Embryonic facial prominence (tissue), 1 donor: ENCODE measurements around the gene PER1.

Experiments
- DNase-seq: peaks from one replicate; pipeline ENCODE4 v3.0.0-alpha.2; 2016; ENCODE audit errors: extremely low spot score

The PER1 gene, protein sequence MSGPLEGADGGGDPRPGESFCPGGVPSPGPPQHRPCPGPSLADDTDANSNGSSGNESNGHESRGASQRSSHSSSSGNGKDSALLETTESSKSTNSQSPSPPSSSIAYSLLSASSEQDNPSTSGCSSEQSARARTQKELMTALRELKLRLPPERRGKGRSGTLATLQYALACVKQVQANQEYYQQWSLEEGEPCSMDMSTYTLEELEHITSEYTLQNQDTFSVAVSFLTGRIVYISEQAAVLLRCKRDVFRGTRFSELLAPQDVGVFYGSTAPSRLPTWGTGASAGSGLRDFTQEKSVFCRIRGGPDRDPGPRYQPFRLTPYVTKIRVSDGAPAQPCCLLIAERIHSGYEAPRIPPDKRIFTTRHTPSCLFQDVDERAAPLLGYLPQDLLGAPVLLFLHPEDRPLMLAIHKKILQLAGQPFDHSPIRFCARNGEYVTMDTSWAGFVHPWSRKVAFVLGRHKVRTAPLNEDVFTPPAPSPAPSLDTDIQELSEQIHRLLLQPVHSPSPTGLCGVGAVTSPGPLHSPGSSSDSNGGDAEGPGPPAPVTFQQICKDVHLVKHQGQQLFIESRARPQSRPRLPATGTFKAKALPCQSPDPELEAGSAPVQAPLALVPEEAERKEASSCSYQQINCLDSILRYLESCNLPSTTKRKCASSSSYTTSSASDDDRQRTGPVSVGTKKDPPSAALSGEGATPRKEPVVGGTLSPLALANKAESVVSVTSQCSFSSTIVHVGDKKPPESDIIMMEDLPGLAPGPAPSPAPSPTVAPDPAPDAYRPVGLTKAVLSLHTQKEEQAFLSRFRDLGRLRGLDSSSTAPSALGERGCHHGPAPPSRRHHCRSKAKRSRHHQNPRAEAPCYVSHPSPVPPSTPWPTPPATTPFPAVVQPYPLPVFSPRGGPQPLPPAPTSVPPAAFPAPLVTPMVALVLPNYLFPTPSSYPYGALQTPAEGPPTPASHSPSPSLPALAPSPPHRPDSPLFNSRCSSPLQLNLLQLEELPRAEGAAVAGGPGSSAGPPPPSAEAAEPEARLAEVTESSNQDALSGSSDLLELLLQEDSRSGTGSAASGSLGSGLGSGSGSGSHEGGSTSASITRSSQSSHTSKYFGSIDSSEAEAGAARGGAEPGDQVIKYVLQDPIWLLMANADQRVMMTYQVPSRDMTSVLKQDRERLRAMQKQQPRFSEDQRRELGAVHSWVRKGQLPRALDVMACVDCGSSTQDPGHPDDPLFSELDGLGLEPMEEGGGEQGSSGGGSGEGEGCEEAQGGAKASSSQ (N-terminal part only)

DNA sequence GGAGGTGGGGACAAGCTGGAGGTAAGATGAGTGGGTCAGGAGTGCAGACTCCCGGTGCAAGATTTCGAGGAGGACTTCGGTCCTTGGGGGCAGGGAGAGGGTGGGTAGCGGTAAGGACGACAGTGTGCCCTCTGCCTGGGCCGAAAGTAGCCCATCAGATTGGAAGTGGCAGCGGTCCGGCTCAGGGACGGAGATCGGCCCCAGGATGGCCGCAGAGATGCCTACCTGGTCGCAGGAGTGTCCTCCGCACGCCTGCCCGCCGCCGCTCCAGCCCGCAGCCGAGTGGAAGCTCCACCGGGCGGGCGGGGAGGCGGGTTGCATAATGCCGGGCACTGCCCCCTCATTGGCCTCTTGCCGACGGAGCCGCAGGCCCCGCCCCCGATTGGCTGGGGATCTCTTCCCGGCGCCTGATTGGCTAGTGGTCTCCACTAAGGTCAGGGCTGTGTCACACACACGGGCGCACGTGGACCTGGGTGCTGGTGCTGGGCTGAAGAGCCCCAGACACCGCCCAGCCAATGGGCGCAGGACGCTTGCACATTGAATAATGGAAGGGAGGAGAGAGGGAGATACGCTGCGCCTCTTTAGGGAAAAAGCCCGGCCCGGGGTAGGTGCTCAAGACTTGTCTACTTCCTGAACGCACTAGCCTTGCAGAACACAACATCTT is at the start of gene PER1:
Gene PER1, minus strand, starts transcription at position 293 of the 664 bp plus-strand sequence. CDS start 1,698 bp downstream, outside the sequence.
- DNase-seq: peak; percentile 88

DNA sequence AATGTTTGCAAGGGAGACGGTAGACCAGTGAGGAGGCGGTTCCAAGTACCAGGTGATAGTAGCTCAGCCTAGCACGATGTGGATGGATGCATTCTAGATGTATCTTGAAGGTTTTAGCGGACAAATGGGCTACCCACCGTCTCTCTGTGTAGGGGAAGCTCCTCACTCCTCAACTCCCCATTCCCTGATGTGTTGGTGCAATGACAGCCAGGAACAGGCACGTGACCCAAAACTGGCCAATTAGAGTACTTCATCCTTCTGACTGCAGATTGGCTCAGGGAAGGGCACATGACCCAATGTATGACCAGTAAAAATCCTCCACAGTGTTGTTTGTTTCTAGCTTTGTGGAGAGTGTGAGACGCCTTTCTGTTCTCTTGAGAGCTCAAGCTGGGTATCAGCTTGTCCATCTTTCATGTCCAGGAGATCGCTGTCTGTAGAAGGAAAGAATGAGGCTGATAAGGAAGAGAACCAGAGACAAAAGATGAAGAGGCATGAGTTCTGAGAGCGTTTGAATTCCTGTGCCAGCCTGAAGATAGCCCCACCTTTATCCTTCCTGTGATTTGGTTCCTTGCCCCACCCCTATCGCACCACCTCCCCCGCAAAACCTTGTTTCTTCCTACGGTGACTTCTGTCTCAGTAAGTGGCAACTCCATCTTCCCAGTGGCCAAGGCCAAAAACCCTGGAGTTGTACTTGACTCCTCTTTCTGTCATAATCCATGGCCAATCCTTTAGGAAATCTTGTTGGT is 40.0 kb upstream of the PER1 start:
- DNase-seq: peak; percentile 75

DNA sequence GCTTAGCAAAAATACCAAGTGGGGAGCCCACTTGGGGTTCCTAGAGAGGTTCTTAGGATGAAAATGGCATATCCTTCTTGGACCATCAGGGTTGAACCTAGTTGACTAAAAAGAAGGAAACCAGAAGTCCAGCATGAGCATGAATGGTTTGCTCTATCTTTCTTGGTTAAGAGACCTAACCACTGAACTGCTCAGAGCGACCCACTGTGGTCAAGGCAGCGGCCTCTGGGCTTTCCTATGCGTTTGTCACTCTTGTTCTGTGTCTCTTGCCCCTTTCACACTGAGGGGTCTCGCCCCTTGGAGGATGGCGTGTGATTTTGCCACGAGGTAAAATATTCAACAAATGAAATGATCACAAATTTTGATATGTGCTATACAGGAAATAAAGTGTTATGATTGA is 38.3 kb upstream of the PER1 start:
- DNase-seq: no peak

DNA sequence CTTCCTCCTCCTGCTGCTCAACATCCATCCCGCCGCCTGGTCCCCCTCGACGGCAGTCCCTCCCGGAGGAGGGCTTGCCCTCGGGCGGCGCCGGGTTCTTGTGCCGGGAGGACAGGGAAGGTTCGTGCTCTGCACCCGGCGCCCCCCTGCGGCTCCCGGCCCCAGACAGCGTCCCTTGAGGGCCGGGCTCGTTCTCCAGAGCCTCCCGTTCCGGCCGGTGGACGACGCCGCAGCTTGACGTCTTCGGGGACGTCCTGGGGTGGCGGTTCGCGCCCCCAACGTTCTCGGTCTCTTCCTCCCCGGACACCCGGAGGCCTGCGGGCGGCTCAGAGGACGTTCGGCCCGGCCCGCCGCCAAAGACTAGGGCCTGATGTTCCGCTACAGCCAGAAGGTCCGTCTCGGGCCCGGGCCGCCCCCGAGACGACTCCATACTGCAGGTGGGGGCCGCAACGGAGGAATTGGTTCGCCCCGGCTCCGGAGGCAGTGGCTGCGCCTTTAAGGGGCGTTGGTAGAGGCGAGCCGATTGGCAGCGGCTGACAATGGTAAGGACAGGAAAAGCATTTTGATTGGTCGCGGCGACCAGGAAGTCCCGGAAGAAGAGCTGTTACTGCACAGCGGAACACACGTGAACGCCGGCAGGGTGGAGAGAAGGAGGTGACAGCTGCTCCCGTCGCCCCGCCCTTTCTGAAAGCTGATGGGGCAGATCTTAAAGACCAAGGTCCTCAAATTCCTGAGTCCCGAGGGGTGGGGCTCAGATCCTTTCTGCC is 37.7 kb upstream of the PER1 start, which contains the start of gene BORCS6:
Gene BORCS6, minus strand, starts transcription at position 470 of the 767 bp plus-strand sequence. Its CDS starts 40 bp downstream, at position 430.
- peak; percentile 97 for DNase-seq

DNA sequence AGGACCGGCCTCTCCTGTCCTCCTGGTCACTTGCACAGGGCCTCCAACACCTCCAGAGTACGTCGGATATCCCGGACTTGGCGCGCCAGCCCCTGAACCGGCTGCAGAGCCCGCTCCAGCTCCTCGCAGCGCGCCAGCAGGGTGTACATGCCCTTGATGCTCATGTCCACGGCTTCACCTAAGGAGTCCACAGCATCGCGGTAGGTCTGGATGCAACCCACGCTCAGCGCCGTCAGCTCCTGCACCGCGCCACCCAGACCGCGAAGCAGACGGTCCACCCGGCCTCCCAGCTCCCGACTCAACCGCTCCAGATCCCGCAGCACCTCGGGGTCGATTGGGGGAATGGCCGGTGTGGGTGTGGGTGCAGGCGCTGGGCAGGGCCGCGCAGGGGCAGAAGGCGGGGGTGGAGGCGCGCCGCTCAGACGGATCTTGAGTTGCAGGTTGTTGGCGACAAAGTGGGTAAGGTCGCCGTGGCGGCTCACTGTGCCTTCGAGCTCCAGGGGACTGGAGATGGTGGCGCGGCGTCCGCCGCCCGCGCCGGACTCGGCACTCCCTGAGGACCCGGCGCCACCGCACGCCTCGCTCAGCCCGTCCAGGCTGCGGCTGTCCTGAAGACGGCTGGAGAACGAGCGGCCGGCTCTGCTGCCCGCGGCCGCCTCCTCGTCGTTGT is 37.0 kb upstream of the PER1 start:
- DNase-seq: no peak

DNA sequence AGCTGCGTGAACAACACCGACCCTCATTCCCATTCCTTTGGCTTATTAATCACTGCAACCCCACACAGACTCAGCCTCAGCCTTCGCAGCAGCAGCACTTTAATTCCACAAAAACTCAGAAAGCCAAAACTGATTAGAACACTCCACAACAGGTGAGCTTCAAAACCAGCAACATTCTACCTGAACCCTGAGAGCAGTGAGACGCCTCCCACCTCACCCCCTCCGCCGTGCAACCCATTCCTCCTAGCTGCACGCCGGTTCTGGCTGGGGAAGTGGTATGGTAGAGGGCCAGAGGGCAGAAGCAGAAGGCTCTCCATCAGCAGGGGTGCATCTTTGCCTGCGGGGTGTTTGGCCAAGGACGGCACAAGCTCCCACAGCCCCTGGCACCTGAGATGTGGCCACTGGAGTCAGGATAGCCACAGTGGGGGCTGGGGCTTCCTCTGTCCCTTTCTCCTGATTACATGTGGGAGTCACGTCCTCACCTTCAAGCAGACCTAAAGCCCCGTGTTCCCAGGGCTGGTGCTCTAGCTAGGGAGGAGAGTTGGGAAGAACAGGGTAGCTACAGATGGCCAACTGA is 36.1 kb upstream of the PER1 start:
- DNase-seq: no peak

DNA sequence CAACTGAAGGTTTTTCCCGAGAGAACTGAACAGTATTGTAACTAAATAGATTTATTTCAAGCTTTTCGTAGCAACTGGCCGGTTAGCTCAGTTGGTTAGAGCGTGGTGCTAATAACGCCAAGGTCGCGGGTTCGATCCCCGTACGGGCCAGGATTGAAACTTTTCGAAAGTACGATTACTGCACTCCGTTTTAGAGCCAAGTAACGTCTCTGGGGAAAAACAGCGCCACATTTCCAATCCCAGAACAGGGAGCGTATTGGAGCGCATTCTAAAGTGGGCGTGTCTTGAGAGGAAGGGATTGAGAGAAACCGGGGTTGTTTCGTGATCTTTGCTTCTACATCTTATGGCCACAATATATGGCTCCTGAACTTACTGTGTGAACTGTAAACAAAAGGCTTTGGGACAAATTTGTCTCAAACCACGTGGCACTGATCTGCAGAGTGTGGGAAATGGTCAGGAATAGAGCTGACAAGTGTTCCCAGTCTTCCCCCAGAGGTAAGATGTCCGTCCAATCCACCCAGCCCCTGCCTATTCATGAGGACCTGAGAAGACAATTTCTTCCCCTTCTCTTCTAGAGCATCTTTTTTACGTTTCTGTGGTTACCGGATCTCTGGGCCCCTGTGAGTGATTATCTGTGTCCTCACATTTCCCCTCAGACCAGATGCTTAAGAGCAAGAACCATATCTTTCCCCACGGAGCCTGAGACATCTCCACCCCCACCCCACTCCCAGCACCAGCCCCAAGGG is 35.5 kb upstream of the PER1 start:
- DNase-seq: peak; percentile 89

DNA sequence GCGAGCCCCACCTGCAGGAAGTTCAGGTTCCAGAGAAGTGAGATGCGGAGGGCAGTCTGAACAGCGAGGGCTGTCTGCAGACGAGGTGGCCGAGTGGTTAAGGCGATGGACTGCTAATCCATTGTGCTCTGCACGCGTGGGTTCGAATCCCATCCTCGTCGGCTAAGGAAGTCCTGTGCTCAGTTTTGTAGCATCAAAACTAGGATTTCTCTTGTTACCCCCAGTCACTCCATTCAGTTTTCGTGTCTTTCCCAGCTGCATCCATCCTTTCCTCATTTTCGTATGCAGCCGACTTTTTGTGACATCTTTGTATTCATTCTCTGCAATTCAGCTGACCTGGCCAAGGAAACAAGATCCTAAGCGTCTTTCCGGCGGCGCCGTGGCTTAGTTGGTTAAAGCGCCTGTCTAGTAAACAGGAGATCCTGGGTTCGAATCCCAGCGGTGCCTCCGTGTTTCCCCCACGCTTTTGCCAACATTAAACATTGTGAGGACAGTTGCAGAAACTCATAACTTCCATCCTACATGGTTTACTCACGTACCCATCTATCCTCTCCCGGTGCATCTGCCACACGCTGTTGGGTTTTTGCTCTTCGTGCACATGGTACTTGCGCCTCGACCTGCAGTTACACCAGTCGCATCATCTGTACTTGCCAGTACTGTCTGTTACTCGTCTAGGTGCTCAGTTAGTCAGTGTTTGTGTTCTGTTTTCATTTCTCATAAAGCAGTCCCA is 34.7 kb upstream of the PER1 start:
- DNase-seq: peak; percentile 93

DNA sequence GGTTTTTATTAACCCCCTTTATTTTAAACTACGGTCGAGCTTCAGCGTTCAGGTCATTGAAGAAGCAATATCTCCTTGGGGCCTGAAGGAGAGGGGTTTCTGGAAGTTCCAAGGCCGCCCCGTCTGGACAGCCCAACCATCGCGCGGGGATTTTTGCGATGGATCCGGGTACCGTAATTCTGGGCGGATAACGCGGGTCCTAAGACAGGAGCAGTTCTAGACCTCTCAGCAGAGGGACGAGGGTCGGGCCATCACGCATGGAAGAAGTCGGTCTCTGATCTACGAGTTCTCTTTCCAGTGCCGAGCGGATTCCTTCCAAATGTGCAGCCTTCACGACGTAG is 34.2 kb upstream of the PER1 start:
- DNase-seq: no peak

DNA sequence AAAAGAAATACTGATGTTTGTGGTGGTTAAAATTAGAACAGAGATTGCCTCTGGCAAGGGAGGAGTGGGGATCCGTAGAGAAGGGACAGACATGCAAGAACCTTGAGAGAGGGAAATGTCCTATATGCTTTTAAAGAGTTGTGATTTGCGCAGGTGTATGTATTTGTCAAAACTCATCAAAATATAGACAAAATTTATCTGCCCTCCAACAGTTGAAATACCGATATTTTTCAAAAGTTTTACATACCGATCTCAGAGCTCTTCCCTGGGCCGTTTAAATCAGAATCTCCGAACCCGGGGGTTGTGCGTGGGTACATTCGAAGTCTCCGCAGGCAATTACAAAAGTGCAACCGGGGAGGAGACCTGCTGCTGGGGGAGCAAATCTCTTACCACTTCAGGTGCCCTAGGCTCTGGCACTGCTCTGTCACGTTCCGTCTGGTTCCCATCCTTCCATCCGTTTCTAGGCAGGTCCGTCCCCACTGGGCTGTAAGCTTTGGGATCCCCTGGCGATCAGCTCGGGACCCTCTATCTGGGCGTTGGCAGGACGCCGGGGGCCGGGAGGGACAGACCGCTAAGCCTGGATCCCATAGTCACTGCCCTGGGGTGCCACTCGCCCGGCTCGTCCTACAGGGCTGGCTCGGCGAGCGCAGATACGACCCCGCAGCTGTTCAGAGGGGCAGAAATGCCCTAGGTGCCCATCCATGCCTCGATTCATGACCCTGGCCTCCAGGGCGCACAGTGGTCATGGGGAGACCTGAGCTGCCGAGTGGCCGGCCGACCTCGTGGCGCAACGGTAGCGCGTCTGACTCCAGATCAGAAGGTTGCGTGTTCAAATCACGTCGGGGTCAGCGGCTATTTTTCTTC is 33.6 kb upstream of the PER1 start:
- peak; percentile 53 for DNase-seq

DNA sequence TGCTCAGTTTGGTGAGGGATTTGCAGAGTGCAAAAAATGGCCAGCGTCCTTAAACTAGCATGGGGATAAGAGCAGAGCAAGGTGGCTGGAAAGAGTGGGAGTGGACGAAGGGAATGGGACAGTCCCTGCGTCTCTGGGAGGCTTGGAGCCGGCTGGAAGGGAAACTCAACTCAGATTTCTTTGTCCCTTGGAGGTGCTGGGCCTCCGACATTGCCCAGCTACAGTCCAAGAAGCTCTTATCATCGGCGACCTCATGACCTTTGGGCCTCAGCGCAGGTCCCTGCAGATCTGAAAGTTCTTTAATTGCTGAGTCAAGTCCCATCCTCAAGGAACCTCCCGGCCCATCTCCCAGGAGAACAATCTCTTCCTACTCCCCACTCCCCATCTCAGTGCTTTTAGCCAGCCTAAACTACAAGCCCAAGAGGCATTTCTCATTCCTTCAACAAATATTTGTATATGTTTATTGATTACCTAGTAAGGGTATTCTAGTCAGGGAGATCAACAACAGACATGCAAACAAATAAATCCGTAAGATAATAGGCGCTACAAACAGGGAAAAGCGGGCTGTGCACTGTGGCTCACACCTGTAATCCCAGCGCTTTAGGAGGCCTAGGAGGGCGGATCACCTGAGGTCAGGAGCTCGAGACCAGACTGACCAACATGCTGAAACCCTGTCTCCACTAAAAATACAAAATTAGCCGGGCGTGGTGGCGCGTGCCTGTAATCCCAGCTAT is 25.0 kb upstream of the PER1 start:
- no peak for DNase-seq

DNA sequence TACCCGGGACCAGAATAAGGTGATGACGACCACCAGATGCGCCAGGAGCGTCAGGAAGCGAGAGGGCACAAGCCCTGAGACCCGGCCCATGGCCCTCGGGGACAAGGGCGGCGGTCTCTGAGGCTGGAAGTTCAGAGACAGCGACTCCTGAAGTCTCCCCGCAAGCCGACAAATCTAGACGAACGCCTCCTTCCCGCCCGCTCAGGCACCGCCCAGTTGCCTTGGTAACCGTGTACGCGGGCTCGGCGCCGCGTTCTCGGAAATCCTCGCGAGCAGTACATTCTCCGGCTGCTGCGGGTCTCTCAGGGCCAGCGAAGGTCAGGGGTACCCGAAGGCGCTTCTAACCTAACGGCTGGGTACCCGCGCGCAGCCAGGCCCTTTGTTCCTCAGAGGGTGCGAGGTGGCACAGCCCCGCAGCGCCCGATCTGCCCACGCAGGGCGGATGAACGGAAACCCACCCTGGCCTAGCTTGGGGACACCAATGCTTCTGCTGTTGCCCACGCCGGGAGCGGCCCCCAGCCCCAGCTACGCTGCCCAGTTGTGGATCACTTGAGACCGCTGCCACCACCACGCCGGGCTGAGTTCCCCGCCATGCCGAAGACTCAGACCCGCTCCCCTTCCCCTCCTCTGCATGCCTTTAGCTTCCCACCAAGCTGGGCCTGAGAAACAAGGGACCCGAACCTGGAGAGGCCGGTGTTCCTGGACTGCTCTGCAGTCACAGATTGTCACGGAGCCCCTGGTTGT is 24.2 kb upstream of the PER1 start, which contains the start of gene TMEM107:
Gene TMEM107, minus strand, starts transcription at position 184 of the 744 bp plus-strand sequence. Its CDS starts 94 bp downstream, at position 90.
- DNase-seq: peak; percentile 85

DNA sequence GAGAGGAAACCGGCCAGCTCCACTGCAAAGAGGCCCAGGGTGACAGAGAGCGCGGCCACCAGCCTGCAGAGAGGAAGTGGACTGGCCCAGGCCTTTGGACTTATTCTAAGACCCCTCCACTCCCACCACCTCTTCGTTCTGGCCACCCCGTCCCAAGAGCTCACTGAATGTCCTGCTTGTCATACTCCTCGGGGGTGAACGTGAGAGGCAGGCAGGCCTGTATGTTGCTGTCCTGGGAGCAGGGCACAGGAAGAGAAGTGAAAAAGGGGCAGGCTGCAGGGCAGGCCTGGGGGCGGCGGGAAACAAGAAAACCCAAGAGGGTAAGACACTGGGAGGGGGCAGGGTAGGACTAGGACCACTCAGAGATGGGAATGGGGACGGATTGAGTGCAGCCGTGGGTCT is 23.6 kb upstream of the PER1 start:
- DNase-seq: no peak

DNA sequence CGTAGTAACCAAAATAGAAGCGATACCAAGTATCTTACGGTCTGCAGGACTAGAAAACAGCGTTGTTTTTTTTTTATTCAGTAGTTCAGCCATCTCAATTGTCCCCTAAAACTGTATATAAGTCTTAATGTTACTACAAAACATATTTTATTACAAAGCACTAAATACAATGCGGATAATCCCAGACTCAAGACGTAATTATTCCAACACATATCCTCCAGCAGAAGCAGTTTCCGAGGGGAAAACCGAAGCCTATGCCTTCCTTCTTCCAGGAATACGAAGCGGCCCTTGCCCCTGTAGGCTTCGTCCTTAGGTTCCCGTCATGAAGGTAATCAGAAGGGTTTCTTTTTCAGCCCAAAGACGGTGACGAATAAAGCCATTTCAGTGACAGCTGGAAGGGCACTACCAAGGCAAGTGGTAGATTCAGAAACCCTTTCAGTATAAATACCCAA is 21.7 kb upstream of the PER1 start:
- DNase-seq: no peak
